Activated CD4-positive, alpha-beta T cell treated with anti-CD3 and anti-CD28 coated beads for 24 hours (primary cell): ENCODE measurements around the gene TLE3.

Experiments used
- DNase-seq, 2 donors: peaks; one replicate each; pipeline ENCODE4 v3.0.0-alpha.2; 2020; ENCODE audit warnings: low read depth in 2 of 2

The TLE3 gene

GRCh38 chr15:70002897-70003296 is 94.8 kb downstream of the TLE3 start:
- DNase-seq: no peak

GRCh38 chr15:70001859-70002258 is 95.9 kb downstream of the TLE3 start:
- no peak for DNase-seq

- DNase-seq: no peak
Observed at GRCh38 chr15:69999392-70000085, 98.2 kb downstream of the TLE3 start.

GRCh38 chr15:69998541-69999391 is 99.0 kb downstream of the TLE3 start:
- DNase-seq: no peak

- DNase-seq: no peak
Observed at GRCh38 chr15:69997813-69998212, 99.9 kb downstream of the TLE3 start.
